Measurements from ENCODE around the gene AP3D1.
A peak's percentile ranks its signal among the peaks of the same experiment; 100 is the strongest.

AP3D1 gene

GRCh38 chr19:2114821-2115220, 36.5 kb downstream of the AP3D1 start:
- H3K4me3 ChIP-seq (ENCODE audit: low read length) = no peak overlapping the region
- TF ChIP-seq CTCF (IDR thresholded peaks at IDR 0.05; ENCODE audit: insufficient read depth, low read depth, low read length, missing control alignments) = no peak
- no peak for DNase-seq (ENCODE audit: low read depth)

- TF ChIP-seq CTCF (IDR thresholded peaks at IDR 0.05; ENCODE audit: insufficient read depth, low read depth, low read length, missing control alignments) = no peak
- H3K4me3 ChIP-seq (ENCODE audit: low read length) = no peak overlapping the region
Measured at GRCh38 chr19:2114218-2114617, 37.1 kb downstream of the AP3D1 start.

GRCh38 chr19:2113439-2114211, 37.7 kb downstream of the AP3D1 start:
- DNase-seq (ENCODE audit: low read depth) = peak; percentile 64
- H3K4me3 ChIP-seq (ENCODE audit: low read length) = no peak overlapping the region
- no peak for TF ChIP-seq CTCF (IDR thresholded peaks at IDR 0.05; ENCODE audit: insufficient read depth, low read depth, low read length, missing control alignments)

More at GRCh38 chr19:2114218-2114617, 37.1 kb downstream of the AP3D1 start:
- DNase-seq (ENCODE audit: low read depth) = no peak

- H3K4me3 ChIP-seq (ENCODE audit: low read length) = no peak overlapping the region
- no peak for DNase-seq (ENCODE audit: low read depth)
- TF ChIP-seq CTCF (IDR thresholded peaks at IDR 0.05; ENCODE audit: insufficient read depth, low read depth, low read length, missing control alignments) = no peak
Measured at GRCh38 chr19:2112516-2113320, 38.6 kb downstream of the AP3D1 start.

GRCh38 chr19:2111886-2112285, 39.5 kb downstream of the AP3D1 start:
- DNase-seq (ENCODE audit: low read depth) = no peak
- TF ChIP-seq CTCF (IDR thresholded peaks at IDR 0.05; ENCODE audit: insufficient read depth, low read depth, low read length, missing control alignments) = no peak
- no peak overlapping the region for H3K4me3 ChIP-seq (ENCODE audit: low read length)

- DNase-seq (ENCODE audit: low read depth) = no peak
- no peak for TF ChIP-seq CTCF (IDR thresholded peaks at IDR 0.05; ENCODE audit: insufficient read depth, low read depth, low read length, missing control alignments)
- no peak overlapping the region for H3K4me3 ChIP-seq (ENCODE audit: low read length)
Measured at GRCh38 chr19:2111425-2111824, 39.9 kb downstream of the AP3D1 start.
